GM04503 (cell line): ENCODE measurements around the gene PHLPP1.

ENCODE experiments used
- DNase-seq: peaks from one replicate; pipeline ENCODE4 v3.0.0-alpha.2; 2012; ENCODE audit warnings: low read depth

The PHLPP1 gene

GRCh38 chr18:62982600-62983251 lies 267.4 kb downstream of the PHLPP1 start:
- no peak for DNase-seq

- no peak for DNase-seq
Observed at GRCh38 chr18:62984656-62985315, 269.4 kb downstream of the PHLPP1 start.

- no peak for DNase-seq
Observed at GRCh38 chr18:62986490-62986889, 271.1 kb downstream of the PHLPP1 start.

- no peak for DNase-seq
Observed at GRCh38 chr18:62987055-62987830, 271.9 kb downstream of the PHLPP1 start.

- no peak for DNase-seq
Observed at GRCh38 chr18:62987859-62988258, 272.5 kb downstream of the PHLPP1 start.

GRCh38 chr18:62988471-62988870 lies 273.1 kb downstream of the PHLPP1 start:
- no peak for DNase-seq

- no peak for DNase-seq
Observed at GRCh38 chr18:62989195-62989594, 273.9 kb downstream of the PHLPP1 start.

GRCh38 chr18:62990653-62991052 lies 275.3 kb downstream of the PHLPP1 start:
- DNase-seq, result no peak

GRCh38 chr18:62991389-62991788 lies 276.0 kb downstream of the PHLPP1 start:
- no peak for DNase-seq

GRCh38 chr18:62991959-62992358 lies 276.6 kb downstream of the PHLPP1 start:
- DNase-seq, result no peak

- DNase-seq, result no peak
Observed at GRCh38 chr18:62992877-62993365, 277.6 kb downstream of the PHLPP1 start.

- DNase-seq, result no peak
Observed at GRCh38 chr18:62996566-62996965, 281.2 kb downstream of the PHLPP1 start.

GRCh38 chr18:62997076-62997475 lies 281.7 kb downstream of the PHLPP1 start:
- DNase-seq, result no peak

GRCh38 chr18:62998443-62998842 lies 283.1 kb downstream of the PHLPP1 start:
- DNase-seq, result no peak

GRCh38 chr18:62999392-62999791 lies 284.1 kb downstream of the PHLPP1 start:
- no peak for DNase-seq

- no peak for DNase-seq
Observed at GRCh38 chr18:62999921-63000320, 284.6 kb downstream of the PHLPP1 start.

GRCh38 chr18:63000839-63001238 lies 285.5 kb downstream of the PHLPP1 start:
- DNase-seq, result no peak

GRCh38 chr18:63001861-63002260 lies 286.5 kb downstream of the PHLPP1 start:
- DNase-seq, result no peak

GRCh38 chr18:63002305-63002704 lies 287.0 kb downstream of the PHLPP1 start:
- no peak for DNase-seq

GRCh38 chr18:63002803-63003445 lies 287.6 kb downstream of the PHLPP1 start:
- DNase-seq, result no peak

- DNase-seq, result no peak
Observed at GRCh38 chr18:63003899-63004298, 288.6 kb downstream of the PHLPP1 start.

- no peak for DNase-seq
Observed at GRCh38 chr18:63004466-63005089, 289.2 kb downstream of the PHLPP1 start.
